ENCODE results near the gene BARHL1. TPM values are rescaled to one million over a fixed set of nuclear protein-coding genes. Genes with fewer than 3 reads are reported as not detected.
A peak's percentile ranks its signal among the peaks of the same experiment; 100 is the strongest.

Gene BARHL1
- total RNA-seq, 1 experiment from 2014 or later: 0.15 TPM

DNA sequence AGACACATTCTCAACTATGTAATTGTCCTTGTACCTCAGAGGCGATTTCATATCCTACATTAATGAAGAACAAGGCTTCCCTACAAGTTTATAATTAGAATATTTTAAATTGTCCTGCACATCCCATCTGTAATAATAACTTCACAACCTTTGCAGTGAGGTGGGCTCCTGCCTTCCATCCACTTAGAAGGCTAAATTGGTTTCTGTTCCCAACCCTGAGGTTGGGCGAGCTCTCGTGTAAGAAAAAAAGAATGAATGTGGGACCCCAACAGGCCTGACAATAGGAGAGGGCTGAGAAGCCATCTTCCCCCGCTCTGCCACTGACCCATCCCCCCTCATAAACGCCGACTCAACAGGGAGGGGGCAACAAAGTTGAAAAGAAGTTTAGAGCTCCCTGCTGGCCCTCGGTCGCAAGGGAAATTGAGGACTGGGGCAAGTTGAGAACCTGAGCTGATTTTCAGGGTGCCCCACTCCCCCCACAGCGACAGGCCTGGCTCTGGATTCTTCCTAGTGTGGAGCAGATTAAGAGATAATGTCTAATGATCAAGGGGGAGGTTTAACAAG, 9.4 kb downstream of the BARHL1 start (continued):
- TF ChIP-seq USF2 (CRISPR knock-in tag; IDR thresholded peaks at IDR 0.05): no peak
- no peak for TF ChIP-seq MLX (CRISPR knock-in tag; IDR thresholded peaks at IDR 0.05)

- Mint-ChIP-seq H3K36me3 (peaks cover 19% of the 10 kb centered on the region), H3K27ac (no peak overlapping the region), H3K27me3 (ENCODE audit: low read depth) (peaks cover 58% of the 10 kb centered on the region), H3K4me3 (peak overlapping the region; percentile 66), H3K4me1 (peaks cover 40% of the 10 kb centered on the region), H3K9me3 (no peaks in the 10 kb centered on the region)
- ATAC-seq (no peak), DNase-seq (ENCODE audit: low spot score) (no peak)
- TF ChIP-seq GTF2I (CRISPR knock-in tag; conservative IDR thresholded peaks at IDR 0.05) (no peak), TP53 (CRISPR knock-in tag; IDR thresholded peaks at IDR 0.05) (no peak)
- TF ChIP-seq, protein P1, sequence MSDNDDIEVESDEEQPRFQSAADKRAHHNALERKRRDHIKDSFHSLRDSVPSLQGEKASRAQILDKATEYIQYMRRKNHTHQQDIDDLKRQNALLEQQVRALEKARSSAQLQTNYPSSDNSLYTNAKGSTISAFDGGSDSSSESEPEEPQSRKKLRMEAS (CRISPR knock-in tag; IDR thresholded peaks at IDR 0.05): no peak
- CTCF ChIA-PET: interaction anchor here (0.6 to 1.4 kb wide), 3 partner anchors 13 to 245 kb away, joined by 3 to 4 read pairs (median 3); no protein-coding TSS in a partner anchor
- POLR2A ChIA-PET: no interaction called here
Measured at GRCh38 chr9:132592451-132592850, 10.0 kb downstream of the BARHL1 start.

- Mint-ChIP-seq H3K36me3 (peaks cover 19% of the 10 kb centered on the region), H3K27me3 (ENCODE audit: low read depth) (peaks cover 39% of the 10 kb centered on the region), H3K27ac (no peak overlapping the region), H3K4me1 (peaks cover 31% of the 10 kb centered on the region), H3K4me3 (no peak overlapping the region), H3K9me3 (no peaks in the 10 kb centered on the region)
- TF ChIP-seq CBFB (CRISPR knock-in tag; IDR thresholded peaks at IDR 0.05; ENCODE audit: low read depth): no peak
- TF ChIP-seq, protein P1 (CRISPR knock-in tag; IDR thresholded peaks at IDR 0.05): no peak
- POLR2A ChIA-PET: no interaction called here
- ATAC-seq (no peak), DNase-seq (ENCODE audit: low spot score) (no peak)
- CTCF ChIA-PET: no interaction called here
Measured at GRCh38 chr9:132594412-132594811, 12.0 kb downstream of the BARHL1 start.

DNA sequence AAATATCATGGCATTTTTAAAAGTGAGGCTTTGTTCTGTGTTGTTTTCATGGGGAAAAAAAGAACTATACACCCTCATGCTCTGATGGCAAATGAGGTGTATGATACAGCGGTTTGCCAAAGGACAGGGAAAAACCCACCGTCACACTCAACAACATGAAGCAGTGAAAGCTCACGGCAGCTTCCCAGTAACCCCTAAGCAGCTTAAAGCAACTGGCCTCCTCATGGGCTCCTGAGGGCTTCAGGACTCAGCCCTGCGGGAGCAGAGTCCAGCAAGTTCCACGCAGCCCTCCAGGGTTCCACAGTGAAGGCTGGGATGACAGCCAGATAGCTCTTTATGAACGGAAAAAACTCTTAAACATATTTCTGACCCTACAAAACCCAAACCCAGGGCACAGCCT, 12.9 kb downstream of the BARHL1 start:
- H3K4me3 Mint-ChIP-seq: no peak overlapping the region
- DNase-seq (ENCODE audit: low spot score) (no peak), ATAC-seq (no peak)
- no peaks in the 10 kb centered on the region for H3K9me3 Mint-ChIP-seq
- H3K4me1 Mint-ChIP-seq: peaks cover 31% of the 10 kb centered on the region
- H3K27me3 Mint-ChIP-seq (ENCODE audit: low read depth): peaks cover 30% of the 10 kb centered on the region
- H3K27ac Mint-ChIP-seq: no peak overlapping the region; the same call in 1 of the 2 replicates
- TF ChIP-seq, protein P2, sequence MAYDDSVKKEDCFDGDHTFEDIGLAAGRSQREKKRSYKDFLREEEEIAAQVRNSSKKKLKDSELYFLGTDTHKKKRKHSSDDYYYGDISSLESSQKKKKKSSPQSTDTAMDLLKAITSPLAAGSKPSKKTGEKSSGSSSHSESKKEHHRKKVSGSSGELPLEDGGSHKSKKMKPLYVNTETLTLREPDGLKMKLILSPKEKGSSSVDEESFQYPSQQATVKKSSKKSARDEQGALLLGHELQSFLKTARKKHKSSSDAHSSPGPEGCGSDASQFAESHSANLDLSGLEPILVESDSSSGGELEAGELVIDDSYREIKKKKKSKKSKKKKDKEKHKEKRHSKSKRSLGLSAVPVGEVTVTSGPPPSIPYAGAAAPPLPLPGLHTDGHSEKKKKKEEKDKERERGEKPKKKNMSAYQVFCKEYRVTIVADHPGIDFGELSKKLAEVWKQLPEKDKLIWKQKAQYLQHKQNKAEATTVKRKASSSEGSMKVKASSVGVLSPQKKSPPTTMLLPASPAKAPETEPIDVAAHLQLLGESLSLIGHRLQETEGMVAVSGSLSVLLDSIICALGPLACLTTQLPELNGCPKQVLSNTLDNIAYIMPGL (CRISPR knock-in tag; IDR thresholded peaks at IDR 0.05): no peak
- TF ChIP-seq ESRRA (CRISPR knock-in tag; IDR thresholded peaks at IDR 0.05; ENCODE audit: borderline replicate concordance) (no peak), NFATC4 (CRISPR knock-in tag; IDR thresholded peaks at IDR 0.05) (no peak), SP1 (CRISPR knock-in tag; conservative IDR thresholded peaks at IDR 0.05) (no peak), ZNF219 (CRISPR knock-in tag; IDR thresholded peaks at IDR 0.05; ENCODE audit: borderline replicate concordance) (no peak), EMX1 (CRISPR knock-in tag; IDR thresholded peaks at IDR 0.05) (no peak), GRHL2 (CRISPR knock-in tag; IDR thresholded peaks at IDR 0.05; ENCODE audit: insufficient replicate concordance, severe bottlenecking) (no peak), HMGA2 (CRISPR knock-in tag; IDR thresholded peaks at IDR 0.05) (no peak), MXD4 (CRISPR knock-in tag; IDR thresholded peaks at IDR 0.05; ENCODE audit: borderline replicate concordance) (no peak), GTF2I (CRISPR knock-in tag; conservative IDR thresholded peaks at IDR 0.05) (no peak), CREB1 (CRISPR knock-in tag; IDR thresholded peaks at IDR 0.05) (no peak), GABPB1 (CRISPR knock-in tag; IDR thresholded peaks at IDR 0.05) (no peak)
- TF ChIP-seq, protein P3, sequence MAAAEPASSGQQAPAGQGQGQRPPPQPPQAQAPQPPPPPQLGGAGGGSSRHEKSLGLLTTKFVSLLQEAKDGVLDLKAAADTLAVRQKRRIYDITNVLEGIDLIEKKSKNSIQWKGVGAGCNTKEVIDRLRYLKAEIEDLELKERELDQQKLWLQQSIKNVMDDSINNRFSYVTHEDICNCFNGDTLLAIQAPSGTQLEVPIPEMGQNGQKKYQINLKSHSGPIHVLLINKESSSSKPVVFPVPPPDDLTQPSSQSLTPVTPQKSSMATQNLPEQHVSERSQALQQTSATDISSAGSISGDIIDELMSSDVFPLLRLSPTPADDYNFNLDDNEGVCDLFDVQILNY (CRISPR knock-in tag; IDR thresholded peaks at IDR 0.05): no peak
- TF ChIP-seq, protein P4, sequence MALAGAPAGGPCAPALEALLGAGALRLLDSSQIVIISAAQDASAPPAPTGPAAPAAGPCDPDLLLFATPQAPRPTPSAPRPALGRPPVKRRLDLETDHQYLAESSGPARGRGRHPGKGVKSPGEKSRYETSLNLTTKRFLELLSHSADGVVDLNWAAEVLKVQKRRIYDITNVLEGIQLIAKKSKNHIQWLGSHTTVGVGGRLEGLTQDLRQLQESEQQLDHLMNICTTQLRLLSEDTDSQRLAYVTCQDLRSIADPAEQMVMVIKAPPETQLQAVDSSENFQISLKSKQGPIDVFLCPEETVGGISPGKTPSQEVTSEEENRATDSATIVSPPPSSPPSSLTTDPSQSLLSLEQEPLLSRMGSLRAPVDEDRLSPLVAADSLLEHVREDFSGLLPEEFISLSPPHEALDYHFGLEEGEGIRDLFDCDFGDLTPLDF (CRISPR knock-in tag; IDR thresholded peaks at IDR 0.05): no peak
- ChIA-PET CTCF (no interaction called here), POLR2A (no interaction called here)
- peaks cover 23% of the 10 kb centered on the region for H3K36me3 Mint-ChIP-seq

All from WTC11 (cell line).